PC-9 (cell line): ENCODE results near the gene DALRD3. TPM values are rescaled to one million over a fixed set of nuclear protein-coding genes. Genes with fewer than 3 reads are reported as not detected.

Experiments
- BruUV-seq: library from RNA; stranded (reverse); fragments of 400-500 nt; replicated peaks from 2 replicates; lab custom pipeline; 2021; lab: Mats Ljungman, UMichigan
- CTCF ChIA-PET: fragments of 300-600 bp; sonication (Branson Sonifier 250); formaldehyde crosslinking; loops from one replicate; lab custom pipeline; 2022; ENCODE audit warnings: antibody characterized with exemption; lab: Charles Lee
- POLR2A ChIA-PET: fragments of 300-600 bp; sonication (Branson Sonifier 250); formaldehyde crosslinking; loops from one replicate; lab custom pipeline; 2022; ENCODE audit warnings: antibody characterized with exemption; ENCODE audit not compliant: unreplicated experiment; lab: Charles Lee
- DNase-seq, 2 experiments: peaks; one replicate each; pipeline versions ENCODE4 v3.0.0 to v3.0.0-alpha.2; 2015 to 2022; ENCODE audit warnings: mixed read lengths in 1 of 2
- H2AFZ ChIP-seq: fragments of 200-600 bp; sonication (generic); 2 replicates; pipeline ENCODE4 v1.8.1; 2017; ENCODE audit warnings: antibody characterized with exemption
- H3F3A ChIP-seq: fragments of 200-600 bp; sonication (generic); 2 replicates; pipeline ENCODE4 v1.8.1; 2017; ENCODE audit warnings: antibody characterized with exemption, mild to moderate bottlenecking, low read depth; ENCODE audit not compliant: insufficient read depth
- H3K27ac ChIP-seq: fragments of 200-600 bp; sonication (generic); 2 replicates; pipeline ENCODE4 v1.6.1; 2016; ENCODE audit warnings: mixed run types
- H3K27me3 ChIP-seq: fragments of 200-600 bp; sonication (generic); 2 replicates; pipeline ENCODE4 v1.6.1; 2016; ENCODE audit warnings: low read depth, mixed run types; ENCODE audit not compliant: insufficient read depth
- H3K36me3 ChIP-seq: fragments of 200-600 bp; sonication (generic); 2 replicates; pipeline ENCODE4 v1.6.1; 2016; ENCODE audit warnings: low read depth, mixed run types
- H3K4me1 ChIP-seq: fragments of 200-600 bp; sonication (generic); replicated peaks from 2 replicates; pipeline ENCODE4 v1.6.1; 2016; ENCODE audit warnings: mixed run types; ENCODE audit not compliant: insufficient read depth
- H3K4me2 ChIP-seq: fragments of 200-600 bp; sonication (generic); 2 replicates; pipeline ENCODE4 v1.6.1; 2017; ENCODE audit warnings: mixed run types
- H3K4me3 ChIP-seq: fragments of 200-600 bp; sonication (generic); 2 replicates; pipeline ENCODE4 v1.6.1; 2016; ENCODE audit warnings: mixed run types
- H3K79me2 ChIP-seq: fragments of 200-600 bp; sonication (generic); 2 replicates; pipeline ENCODE4 v1.6.1; 2017; ENCODE audit warnings: low read depth, mixed run types
- H3K9me2 ChIP-seq: fragments of 200-600 bp; sonication (generic); 2 replicates; pipeline ENCODE4 v1.8.1; 2017; ENCODE audit warnings: mild to moderate bottlenecking; ENCODE audit not compliant: insufficient read depth
- H3K9me3 ChIP-seq: fragments of 200-600 bp; sonication (generic); 2 replicates; pipeline ENCODE4 v1.8.1; 2016; ENCODE audit warnings: low read depth; ENCODE audit not compliant: insufficient read depth
- H4K20me1 ChIP-seq: fragments of 200-600 bp; sonication (generic); 2 replicates; pipeline ENCODE4 v1.8.1; 2017; ENCODE audit not compliant: insufficient read depth
- CTCF ChIP-seq: fragments of 200-600 bp; sonication (generic); conservative IDR thresholded peaks from 2 replicates; pipeline ENCODE4 v1.6.1; 2017; ENCODE audit warnings: mixed run types, antibody characterized with exemption, mild to moderate bottlenecking, moderate library complexity
- EZH2 ChIP-seq: fragments of 200-600 bp; sonication (generic); IDR thresholded peaks from 2 replicates; pipeline ENCODE4 v1.8.0; 2017; ENCODE audit warnings: antibody characterized with exemption, low read depth
- intact Hi-C: fragments of 100-400 bp; cut with micrococcal nuclease; formaldehyde crosslinking; loops from one replicate; pipeline ENCODE4 v1.10.0; 2022; ENCODE audit not compliant: unreplicated experiment
- total RNA-seq: library from RNA; stranded (reverse); gene quantifications from 2 replicates; pipeline ENCODE4 v1.2.3, GENCODE V29; 2021

The DALRD3 gene
- total RNA-seq, 1 experiment from 2014 or later: 27.7 TPM

GRCh38 chr3:48997714-48998637, 20.4 kb downstream of the DALRD3 start:
- CTCF ChIA-PET: no interaction called here
- POLR2A ChIA-PET: interaction anchor here (0.7 kb wide), 1 partner anchor 67 kb away, joined by 11 read pairs; no protein-coding TSS in a partner anchor
- H3K9me2 ChIP-seq: no peaks in the 10 kb centered on the region

GRCh38 chr3:48997102-48997635, 21.2 kb downstream of the DALRD3 start:
- POLR2A ChIA-PET: no interaction called here
- intact Hi-C loops: no loop called here
- Histone ChIP-seq H3K36me3 (no peaks in the 10 kb centered on the region), H2AFZ (no peak overlapping the region), H3K4me2 (no peak overlapping the region), H3K4me1 (no peaks in the 10 kb centered on the region), H3K79me2 (peaks cover 11% of the 10 kb centered on the region), H3F3A (no peaks in the 10 kb centered on the region), H3K4me3 (no peak overlapping the region), H3K27me3 (no peaks in the 10 kb centered on the region), H4K20me1 (no peaks in the 10 kb centered on the region), H3K27ac (no peak overlapping the region), H3K9me2 (no peaks in the 10 kb centered on the region), H3K9me3 (no peaks in the 10 kb centered on the region)
- TF ChIP-seq EZH2: no peak
- TF ChIP-seq CTCF: no peak
- CTCF ChIA-PET: no interaction called here
- BruUV-seq: no TSS peak
- DNase-seq: no peak

More at GRCh38 chr3:48997714-48998637, 20.4 kb downstream of the DALRD3 start:
- H3K4me3 ChIP-seq: no peak overlapping the region
- H3K9me3 ChIP-seq: no peaks in the 10 kb centered on the region
- peaks cover 5% of the 10 kb centered on the region; the same call in 1 of the 2 replicates for H3K79me2 ChIP-seq
- no peak overlapping the region for H3K4me2 ChIP-seq
- no peaks in the 10 kb centered on the region for H3K4me1 ChIP-seq
- no peaks in the 10 kb centered on the region for H4K20me1 ChIP-seq
- H3K27ac ChIP-seq: no peak overlapping the region
- DNase-seq: no peak
- H2AFZ ChIP-seq: no peak overlapping the region
- no peaks in the 10 kb centered on the region for H3K36me3 ChIP-seq
- no peaks in the 10 kb centered on the region for H3F3A ChIP-seq
- no peaks in the 10 kb centered on the region for H3K27me3 ChIP-seq
- BruUV-seq: no TSS peak
- intact Hi-C loops: no loop called here
- TF ChIP-seq CTCF: no peak
- TF ChIP-seq EZH2: no peak

GRCh38 chr3:48996640-48997039, 21.7 kb downstream of the DALRD3 start:
- Histone ChIP-seq H4K20me1 (no peaks in the 10 kb centered on the region), H3K9me3 (no peaks in the 10 kb centered on the region), H3F3A (no peaks in the 10 kb centered on the region), H3K4me2 (no peak overlapping the region), H3K27ac (no peak overlapping the region), H3K36me3 (no peaks in the 10 kb centered on the region), H3K4me1 (0 out of 2 replicates have a peak, but pooled peaks cover 2% of the 10 kb centered on the region), H3K27me3 (no peaks in the 10 kb centered on the region), H3K4me3 (no peak overlapping the region), H3K79me2 (peaks cover 16% of the 10 kb centered on the region), H3K9me2 (no peaks in the 10 kb centered on the region), H2AFZ (no peak overlapping the region)
- BruUV-seq: no TSS peak
- intact Hi-C loops: no loop called here
- TF ChIP-seq CTCF: no peak
- TF ChIP-seq EZH2: no peak
- POLR2A ChIA-PET: no interaction called here
- no peak for DNase-seq
- CTCF ChIA-PET: no interaction called here
